Activated T-cell treated with anti-CD3 and anti-CD28 coated beads, Interleukin-2, amount 50 U/mL, for 72 hours (primary cell): ENCODE results near the gene SLC1A2. TPM values are rescaled to one million over a fixed set of nuclear protein-coding genes. Genes with fewer than 3 reads are reported as not detected.
A peak's percentile ranks its signal among the peaks of the same experiment; 100 is the strongest.

Experiments
- ATAC-seq, 2 donors: fragments of 150-1000 bp; cut with Tn5 transposase; replicated peaks in 1 of 2; 2 replicates each; pipeline ENCODE4 v1.10.0; 2021; ENCODE audit warnings: moderate library complexity in 2 of 2, mild to moderate bottlenecking in 1 of 2
- DNase-seq, 2 donors: peaks; one replicate each; pipeline ENCODE4 v3.0.0; 2021 to 2022; ENCODE audit warnings: mixed read lengths in 1 of 2
- H3K27ac Mint-ChIP-seq: one replicate; pipeline ENCODE4 v1.8.0; 2022; ENCODE audit warnings: mild to moderate bottlenecking, moderate library complexity, mixed read lengths
- H3K27me3 Mint-ChIP-seq: one replicate; pipeline ENCODE4 v1.8.0; 2022; ENCODE audit warnings: low read depth, mixed read lengths
- H3K36me3 Mint-ChIP-seq, 2 donors: one replicate each; pipeline ENCODE4 v1.8.0; 2022; ENCODE audit warnings: mixed read lengths in 2 of 2, mild to moderate bottlenecking in 1 of 2; ENCODE audit not compliant: insufficient read depth in 2 of 2
- H3K4me1 Mint-ChIP-seq: one replicate; pipeline ENCODE4 v1.8.0; 2022; ENCODE audit warnings: low read depth, mixed read lengths
- H3K4me3 Mint-ChIP-seq, 2 donors: one replicate each; pipeline ENCODE4 v1.8.0; 2022; ENCODE audit warnings: mild to moderate bottlenecking in 2 of 2, mixed read lengths in 2 of 2, moderate library complexity in 2 of 2
- H3K9me3 Mint-ChIP-seq, 2 donors: one replicate each; pipeline ENCODE4 v1.8.0; 2022; ENCODE audit warnings: mixed read lengths in 2 of 2
- total RNA-seq, 2 donors: library from RNA; stranded (reverse); gene quantifications; one replicate each; pipeline ENCODE4 v1.2.3, GENCODE V29; 2022

SLC1A2 gene
- total RNA-seq, 2 donors from 2014 or later, result 0.09 TPM; not detected in 1

GRCh38 chr11:35210876-35211546 lies 208.3 kb downstream of the SLC1A2 start:
- DNase-seq, result no peak
- no peak for ATAC-seq
- Mint-ChIP-seq H3K9me3 (peaks cover 5 to 11% of the 10 kb centered on the region in 2 donors), H3K27me3 (no peaks in the 10 kb centered on the region), H3K4me3 (no peak overlapping the region), H3K4me1 (peaks cover 43% of the 10 kb centered on the region), H3K36me3 (peaks cover 38 to 62% of the 10 kb centered on the region in 2 donors), H3K27ac (peak overlapping the region; percentile 89)

GRCh38 chr11:35208795-35209194 lies 210.6 kb downstream of the SLC1A2 start:
- no peak overlapping the region for H3K4me3 Mint-ChIP-seq
- peaks cover 7 to 11% of the 10 kb centered on the region in 2 donors for H3K9me3 Mint-ChIP-seq
- H3K4me1 Mint-ChIP-seq, result peaks cover 25% of the 10 kb centered on the region
- no peak for DNase-seq
- peaks cover 41 to 78% of the 10 kb centered on the region in 2 donors for H3K36me3 Mint-ChIP-seq
- ATAC-seq, result no peak
- peak overlapping the region; percentile 24 for H3K27ac Mint-ChIP-seq
- H3K27me3 Mint-ChIP-seq, result no peaks in the 10 kb centered on the region

DNA sequence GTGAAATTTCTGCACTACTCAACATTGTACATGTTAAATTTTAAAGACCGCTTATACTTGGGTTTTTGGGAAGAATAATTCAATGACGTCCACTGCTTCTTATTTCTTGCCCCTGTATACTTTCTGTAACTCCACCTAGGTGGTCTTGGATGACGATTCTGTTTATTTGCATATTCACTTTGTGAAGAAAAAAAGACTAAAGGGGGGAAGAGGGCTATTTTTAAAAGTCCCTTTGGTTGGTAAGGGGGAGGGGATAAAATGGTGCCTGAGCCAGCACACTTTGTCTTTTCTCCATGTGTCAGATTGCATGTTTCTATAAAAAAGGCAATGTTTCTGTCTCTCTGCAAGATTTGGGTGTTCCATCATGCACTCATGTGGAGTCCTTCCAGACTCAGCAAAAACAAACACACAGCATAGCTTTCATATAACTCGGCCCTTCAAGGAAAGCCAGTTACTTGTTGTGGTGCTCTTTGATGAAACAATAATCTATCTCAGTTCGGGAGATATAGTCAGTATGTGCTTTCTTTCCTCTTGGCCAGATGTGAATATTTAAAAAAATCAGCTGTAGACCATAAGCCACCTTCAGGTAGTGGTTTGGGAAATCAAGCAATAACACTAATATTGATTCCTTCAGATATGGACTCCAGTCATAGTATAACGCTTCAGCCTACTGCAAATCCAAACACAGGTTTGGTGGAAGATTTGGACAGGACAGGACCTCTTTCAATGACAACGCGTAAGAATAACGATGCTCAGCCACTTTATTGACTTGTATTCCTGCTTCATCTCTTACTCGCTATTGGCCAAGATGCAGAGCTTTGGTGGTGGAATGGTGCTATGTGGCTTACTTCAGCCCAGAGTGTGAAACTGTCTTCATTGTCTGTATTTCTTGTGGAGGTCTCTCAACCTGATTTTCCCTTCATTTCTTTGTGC lies 211.6 kb downstream of the SLC1A2 start:
- H3K9me3 Mint-ChIP-seq, result peaks cover 7 to 10% of the 10 kb centered on the region in 2 donors
- peaks cover 39 to 75% of the 10 kb centered on the region in 2 donors for H3K36me3 Mint-ChIP-seq
- H3K4me3 Mint-ChIP-seq, result no peak overlapping the region
- no peak for ATAC-seq
- DNase-seq, result no peak
- H3K27me3 Mint-ChIP-seq, result no peaks in the 10 kb centered on the region
- peak overlapping the region; percentile 59 for H3K27ac Mint-ChIP-seq
- peaks cover 16% of the 10 kb centered on the region for H3K4me1 Mint-ChIP-seq

GRCh38 chr11:35206616-35207015 lies 212.7 kb downstream of the SLC1A2 start:
- H3K27ac Mint-ChIP-seq, result peak overlapping the region; percentile 48
- H3K36me3 Mint-ChIP-seq, result peaks cover 39 to 82% of the 10 kb centered on the region in 2 donors
- H3K9me3 Mint-ChIP-seq, result peaks cover 7 to 10% of the 10 kb centered on the region in 2 donors
- H3K4me1 Mint-ChIP-seq, result peaks cover 16% of the 10 kb centered on the region
- DNase-seq (no peak), ATAC-seq (no peak)
- no peaks in the 10 kb centered on the region for H3K27me3 Mint-ChIP-seq
- H3K4me3 Mint-ChIP-seq, result no peak overlapping the region

DNA sequence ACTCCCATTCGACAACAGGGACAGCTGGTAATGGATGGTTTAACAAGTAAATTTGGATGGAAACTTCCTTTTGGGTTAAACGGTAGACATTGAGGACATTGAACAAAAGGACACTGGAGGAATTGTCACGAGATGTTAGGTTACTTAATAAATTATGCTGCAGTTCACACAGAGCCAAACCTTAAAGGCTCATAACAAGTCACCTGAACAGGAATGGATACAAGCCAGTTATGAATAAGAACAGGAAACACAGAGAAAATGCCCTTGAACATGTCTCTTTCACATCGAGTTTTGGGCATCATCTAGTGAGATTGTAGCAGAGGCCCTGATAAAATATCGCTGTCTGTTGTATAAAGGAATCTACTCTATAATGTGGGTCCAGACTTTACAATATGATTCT lies 214.7 kb downstream of the SLC1A2 start:
- ATAC-seq (no peak), DNase-seq (no peak)
- Mint-ChIP-seq H3K4me3 (no peak overlapping the region), H3K27me3 (no peaks in the 10 kb centered on the region), H3K36me3 (peaks cover 34 to 80% of the 10 kb centered on the region in 2 donors), H3K27ac (no peak overlapping the region), H3K4me1 (peaks cover 4% of the 10 kb centered on the region), H3K9me3 (peaks cover 2 to 10% of the 10 kb centered on the region in 2 donors)

Other genes starting within 250 kb of the SLC1A2 start
- gene PAMR1, start 106.1 kb upstream of the SLC1A2 start, total RNA-seq, result not detected
- under 1 TPM; 0.46 to 0.89 TPM for gene FJX1, start 198.9 kb upstream of the SLC1A2 start, total RNA-seq
- 10 to 100 TPM; 45.8 to 53.1 TPM for gene TRIM44, start 243.2 kb upstream of the SLC1A2 start, total RNA-seq